Measurements from ENCODE around the gene PPM1J.

DNA sequence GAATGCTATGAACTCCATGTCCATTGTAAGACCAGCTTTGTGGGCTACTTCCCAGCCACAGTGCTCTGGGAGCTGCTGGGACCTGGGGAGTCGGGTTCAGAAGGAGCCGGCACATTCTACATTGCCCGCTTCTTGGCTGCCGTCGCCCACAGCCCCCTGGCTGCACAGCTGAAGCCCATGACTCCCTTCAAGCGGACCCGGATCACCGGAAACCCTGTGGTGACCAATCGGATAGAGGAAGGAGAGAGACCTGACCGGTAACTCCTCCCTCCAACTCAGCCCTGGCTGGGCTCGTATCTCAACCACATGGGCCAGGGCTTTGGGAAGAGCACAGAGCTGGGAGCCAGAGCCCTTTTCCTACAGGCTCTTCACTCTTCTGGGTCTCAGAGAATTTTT is 25.3 kb downstream of the PPM1J start:
- TF ChIP-seq, protein P1, sequence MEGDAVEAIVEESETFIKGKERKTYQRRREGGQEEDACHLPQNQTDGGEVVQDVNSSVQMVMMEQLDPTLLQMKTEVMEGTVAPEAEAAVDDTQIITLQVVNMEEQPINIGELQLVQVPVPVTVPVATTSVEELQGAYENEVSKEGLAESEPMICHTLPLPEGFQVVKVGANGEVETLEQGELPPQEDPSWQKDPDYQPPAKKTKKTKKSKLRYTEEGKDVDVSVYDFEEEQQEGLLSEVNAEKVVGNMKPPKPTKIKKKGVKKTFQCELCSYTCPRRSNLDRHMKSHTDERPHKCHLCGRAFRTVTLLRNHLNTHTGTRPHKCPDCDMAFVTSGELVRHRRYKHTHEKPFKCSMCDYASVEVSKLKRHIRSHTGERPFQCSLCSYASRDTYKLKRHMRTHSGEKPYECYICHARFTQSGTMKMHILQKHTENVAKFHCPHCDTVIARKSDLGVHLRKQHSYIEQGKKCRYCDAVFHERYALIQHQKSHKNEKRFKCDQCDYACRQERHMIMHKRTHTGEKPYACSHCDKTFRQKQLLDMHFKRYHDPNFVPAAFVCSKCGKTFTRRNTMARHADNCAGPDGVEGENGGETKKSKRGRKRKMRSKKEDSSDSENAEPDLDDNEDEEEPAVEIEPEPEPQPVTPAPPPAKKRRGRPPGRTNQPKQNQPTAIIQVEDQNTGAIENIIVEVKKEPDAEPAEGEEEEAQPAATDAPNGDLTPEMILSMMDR (IDR thresholded peaks at IDR 0.05) = no peak
- TF ChIP-seq POLR2A (IDR thresholded peaks at IDR 0.05) = no peak

Measured in esophagus squamous epithelium (tissue), 4 donors.